ENCODE data around the gene SUPT4H1.

DNA sequence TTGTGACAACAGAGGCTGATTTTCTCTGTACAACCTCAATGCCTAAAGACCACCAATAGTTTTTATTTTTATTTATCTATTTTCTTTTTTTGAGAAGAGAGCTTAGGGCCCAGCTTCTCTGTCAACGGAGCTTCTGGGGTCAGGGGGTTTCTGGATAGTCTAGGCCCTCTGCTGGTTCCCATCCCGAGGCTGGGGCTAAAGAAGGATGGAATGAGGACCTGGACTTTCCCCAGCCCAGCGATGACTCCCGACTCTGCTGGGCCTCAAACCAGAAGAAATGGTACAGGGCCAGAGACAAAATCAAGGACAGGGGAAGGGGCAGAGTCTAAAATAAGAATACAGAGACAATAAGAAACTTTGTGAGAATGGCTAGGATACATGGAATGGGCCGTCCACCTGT, 17.7 kb downstream of the SUPT4H1 start:
- TF ChIP-seq CTCF (IDR thresholded peaks at IDR 0.05), result no peak
- no peak for TF ChIP-seq POLR2A (IDR thresholded peaks at IDR 0.05)

Measured in testis (tissue), 2 donors.